IMR-90 (cell line): ENCODE data around the gene SDR39U1. TPM values are rescaled to one million over a fixed set of nuclear protein-coding genes. Genes with fewer than 3 reads are reported as not detected.

Experiments
- MAFK ChIP-seq: IDR thresholded peaks from 2 replicates; pipeline ENCODE4 v1.6.1; 2012; ENCODE audit warnings: low read depth, low read length, improper control_type of control experiment
- MXI1 ChIP-seq: IDR thresholded peaks from 2 replicates; pipeline ENCODE4 v1.6.1; 2012; ENCODE audit warnings: low read depth, mild to moderate bottlenecking, low read length, moderate library complexity, borderline replicate concordance
- RCOR1 ChIP-seq: IDR thresholded peaks from 2 replicates; pipeline ENCODE4 v1.6.1; 2012; ENCODE audit warnings: mild to moderate bottlenecking, low read length, improper control_type of control experiment; ENCODE audit not compliant: insufficient replicate concordance
- polyA plus RNA-seq, 3 experiments: library from polyadenylated mRNA; depleted of rRNA; stranded (reverse); fragments of >200 nt; gene quantifications; 2 replicates each; pipeline ENCODE4 v1.2.3, GENCODE V29; 2012; ENCODE audit warnings: low replicate concordance in 1 of 3
- total RNA-seq: library from RNA; depleted of rRNA; stranded (reverse); fragments of >200 nt; gene quantifications from 2 replicates; pipeline ENCODE4 v1.2.3, GENCODE V29; 2012

SDR39U1 gene
- total and polyA plus RNA-seq, 2 of the 4 experiments (the other 2 are of a cell fraction), result 7.5 to 46.3 TPM

DNA sequence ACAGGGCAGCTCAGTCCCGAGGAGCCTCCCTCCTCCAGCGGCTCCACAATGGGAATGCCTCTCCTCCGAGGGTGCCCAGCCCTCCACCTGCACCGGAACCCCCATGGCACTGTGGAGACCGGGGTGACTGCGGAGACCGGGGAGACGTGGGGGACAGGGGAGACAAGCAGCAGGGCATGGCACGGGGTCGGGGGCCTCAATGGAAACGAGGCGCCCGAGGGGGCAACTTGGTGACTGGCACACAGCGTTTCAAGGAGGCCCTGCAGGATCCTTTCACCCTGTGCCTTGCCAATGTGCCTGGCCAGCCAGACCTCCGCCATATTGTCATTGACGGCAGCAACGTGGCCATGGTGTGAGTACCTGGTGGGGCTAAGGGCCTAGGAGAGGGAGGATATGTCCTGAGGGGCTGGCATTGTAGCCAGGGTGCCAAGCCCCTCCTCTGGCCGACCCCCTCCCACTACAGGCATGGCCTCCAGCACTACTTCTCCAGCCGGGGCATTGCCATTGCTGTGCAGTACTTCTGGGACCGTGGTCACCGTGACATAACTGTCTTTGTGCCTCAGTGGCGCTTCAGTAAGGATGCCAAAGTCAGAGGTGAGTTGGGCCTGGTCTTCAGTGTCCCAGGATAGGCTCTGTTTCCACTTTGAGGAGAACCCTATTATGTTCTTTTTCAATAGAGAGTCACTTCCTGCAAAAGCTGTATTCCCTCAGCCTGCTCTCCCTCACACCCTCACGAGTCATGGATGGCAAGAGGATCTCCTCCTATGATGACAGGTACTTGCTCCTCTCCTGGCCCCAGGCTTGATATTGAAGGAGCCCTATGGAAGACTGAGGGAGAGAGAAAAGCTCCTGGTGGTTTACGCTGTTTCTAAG, 10.1 kb downstream of the SDR39U1 start (continued):
- TF ChIP-seq MXI1 (no peak), MAFK (no peak), RCOR1 (no peak)
